Subcutaneous adipose tissue (tissue), 4 donors: ENCODE results near the gene PPP2R2B. TPM values are rescaled to one million over a fixed set of nuclear protein-coding genes. Genes with fewer than 3 reads are reported as not detected.

Experiments used
- total RNA-seq, 4 donors: library from RNA; depleted of rRNA; stranded (reverse); fragments of >200 nt; gene quantifications; one replicate each; pipeline ENCODE4 v1.1.0, GENCODE V29; 2016
- TF ChIP-seq, protein P1 (sequence below): fragments of 450-650 bp; IDR thresholded peaks from one replicate; pipeline ENCODE4 v1.5.1; 2016; ENCODE audit warnings: low read depth, mild to moderate bottlenecking, control low read depth, antibody characterized with exemption, moderate library complexity

Gene PPP2R2B
- total RNA-seq, 4 donors from 2014 or later: 0.34 to 0.66 TPM; not detected in 2

DNA sequence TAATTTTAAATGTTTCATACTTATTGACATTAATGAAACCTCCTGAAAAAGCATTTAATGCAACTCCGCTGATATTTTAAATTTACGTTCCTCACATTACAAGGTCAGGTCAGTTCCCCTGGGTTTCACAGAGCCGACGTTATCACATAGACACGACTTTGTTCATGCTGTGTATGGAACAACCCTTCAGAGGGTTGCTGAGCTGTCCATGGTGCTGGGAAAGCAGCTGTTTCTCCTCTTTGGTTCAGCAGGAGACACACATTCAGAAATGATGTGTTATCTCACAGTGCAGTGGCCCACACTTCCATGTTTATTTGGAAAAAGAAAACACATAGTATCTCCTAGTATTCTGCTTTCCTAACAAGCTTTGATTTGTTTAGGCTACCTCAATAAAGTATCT, 53.5 kb downstream of the PPP2R2B start:
- TF ChIP-seq, protein P1, sequence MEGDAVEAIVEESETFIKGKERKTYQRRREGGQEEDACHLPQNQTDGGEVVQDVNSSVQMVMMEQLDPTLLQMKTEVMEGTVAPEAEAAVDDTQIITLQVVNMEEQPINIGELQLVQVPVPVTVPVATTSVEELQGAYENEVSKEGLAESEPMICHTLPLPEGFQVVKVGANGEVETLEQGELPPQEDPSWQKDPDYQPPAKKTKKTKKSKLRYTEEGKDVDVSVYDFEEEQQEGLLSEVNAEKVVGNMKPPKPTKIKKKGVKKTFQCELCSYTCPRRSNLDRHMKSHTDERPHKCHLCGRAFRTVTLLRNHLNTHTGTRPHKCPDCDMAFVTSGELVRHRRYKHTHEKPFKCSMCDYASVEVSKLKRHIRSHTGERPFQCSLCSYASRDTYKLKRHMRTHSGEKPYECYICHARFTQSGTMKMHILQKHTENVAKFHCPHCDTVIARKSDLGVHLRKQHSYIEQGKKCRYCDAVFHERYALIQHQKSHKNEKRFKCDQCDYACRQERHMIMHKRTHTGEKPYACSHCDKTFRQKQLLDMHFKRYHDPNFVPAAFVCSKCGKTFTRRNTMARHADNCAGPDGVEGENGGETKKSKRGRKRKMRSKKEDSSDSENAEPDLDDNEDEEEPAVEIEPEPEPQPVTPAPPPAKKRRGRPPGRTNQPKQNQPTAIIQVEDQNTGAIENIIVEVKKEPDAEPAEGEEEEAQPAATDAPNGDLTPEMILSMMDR: no peak

DNA sequence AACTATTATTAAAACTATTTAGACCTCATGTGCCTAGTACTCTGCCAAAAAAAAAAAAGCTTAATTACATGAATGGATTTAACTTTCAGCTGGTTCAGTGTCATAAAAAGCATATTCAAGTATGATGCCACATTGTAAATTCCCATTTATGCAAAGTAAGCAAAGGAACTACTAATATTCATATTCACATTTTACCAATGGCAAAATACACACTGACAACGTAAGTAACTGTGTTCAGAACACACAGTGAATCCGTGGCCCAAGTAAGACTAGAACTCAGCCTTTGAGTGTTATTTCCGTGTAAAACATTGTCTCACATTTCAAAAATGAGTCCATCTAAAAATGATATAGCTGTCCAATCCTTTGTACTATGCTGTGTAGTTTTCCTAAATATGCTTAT, 56.8 kb downstream of the PPP2R2B start:
- TF ChIP-seq, protein P1: no peak

DNA sequence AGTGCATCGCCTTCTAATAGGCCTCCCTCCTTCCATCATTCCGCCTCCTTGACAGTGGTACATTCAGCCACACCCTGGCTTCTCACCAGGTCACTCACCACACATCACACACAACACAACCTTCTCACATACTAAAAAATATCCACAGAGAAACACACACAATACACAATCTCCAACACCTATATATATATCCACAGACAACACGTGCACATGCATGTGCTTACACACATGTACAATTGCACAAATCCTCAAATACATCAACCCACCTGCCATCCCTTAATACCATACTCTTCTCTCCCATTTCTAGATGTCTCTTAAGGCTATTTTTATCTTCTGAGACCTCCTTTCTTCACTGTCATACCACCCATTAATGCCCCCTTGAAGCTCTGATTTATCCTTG, 57.6 kb downstream of the PPP2R2B start:
- TF ChIP-seq, protein P1: no peak

DNA sequence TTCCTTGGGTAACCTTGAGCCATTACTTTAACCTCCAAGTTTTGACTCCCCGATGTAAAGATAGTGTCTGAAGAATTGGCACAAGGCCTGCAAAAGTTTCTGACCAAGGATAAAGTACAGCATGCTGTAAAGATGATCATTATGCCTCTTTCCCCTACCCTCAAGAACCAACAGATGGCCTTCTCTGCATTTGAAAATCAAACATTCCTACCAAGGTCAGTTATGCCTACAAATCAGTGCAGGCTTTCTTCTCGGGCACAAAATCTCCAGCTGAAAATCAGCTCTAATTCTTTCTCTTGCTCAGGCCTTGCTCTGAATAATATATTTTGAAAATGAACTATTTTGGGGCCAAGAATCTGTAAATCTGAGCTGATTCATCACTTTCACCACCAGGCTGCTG, 59.7 kb downstream of the PPP2R2B start:
- TF ChIP-seq, protein P1: no peak

DNA sequence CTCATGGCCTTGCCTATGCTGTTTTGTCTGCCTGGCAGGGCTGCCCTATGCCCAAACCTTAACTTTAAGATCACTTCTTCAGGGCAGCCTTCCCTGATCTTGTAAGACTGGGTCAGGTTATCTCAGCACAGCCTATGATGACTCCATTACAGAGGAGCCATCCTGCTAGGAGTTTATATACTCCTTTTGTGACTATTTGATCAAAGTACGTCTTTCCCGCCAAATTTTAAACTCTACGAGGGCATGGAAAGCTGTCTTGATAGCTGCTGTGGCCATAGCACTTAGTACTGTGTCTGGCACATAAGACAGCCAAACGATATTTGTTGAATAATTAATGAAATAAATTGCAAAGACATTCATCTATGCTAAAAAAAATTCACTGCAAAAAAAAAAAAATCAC, 60.6 kb downstream of the PPP2R2B start:
- TF ChIP-seq, protein P1: no peak

DNA sequence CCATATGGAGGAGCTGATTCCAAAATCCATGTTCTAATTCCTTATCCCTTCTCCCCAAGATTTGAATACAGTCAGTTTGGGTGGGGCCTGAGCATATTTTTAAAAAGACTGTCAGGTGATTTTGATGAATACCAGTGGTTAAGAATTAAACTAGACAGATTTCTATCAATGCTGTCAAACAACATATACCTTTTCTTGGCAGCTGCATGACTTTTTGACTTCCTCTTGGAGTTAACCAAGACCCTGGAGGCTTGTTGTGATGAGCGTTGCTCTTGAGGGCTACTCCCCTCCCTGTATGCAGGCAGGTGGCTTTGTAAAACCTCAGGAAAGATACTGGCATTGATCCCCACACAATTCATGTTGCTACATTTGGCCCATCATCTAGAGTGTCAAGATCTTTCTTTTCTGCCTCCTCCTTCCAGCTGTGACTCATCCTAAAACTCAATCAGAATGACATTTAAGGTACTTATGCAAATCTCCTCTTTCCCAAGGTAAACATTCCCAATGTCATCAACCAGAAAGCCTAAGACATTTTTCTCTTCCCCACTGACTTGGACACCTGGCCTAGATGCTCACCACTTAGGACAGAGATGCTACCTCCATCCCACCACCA, 61.7 kb downstream of the PPP2R2B start:
- TF ChIP-seq, protein P1: no peak

DNA sequence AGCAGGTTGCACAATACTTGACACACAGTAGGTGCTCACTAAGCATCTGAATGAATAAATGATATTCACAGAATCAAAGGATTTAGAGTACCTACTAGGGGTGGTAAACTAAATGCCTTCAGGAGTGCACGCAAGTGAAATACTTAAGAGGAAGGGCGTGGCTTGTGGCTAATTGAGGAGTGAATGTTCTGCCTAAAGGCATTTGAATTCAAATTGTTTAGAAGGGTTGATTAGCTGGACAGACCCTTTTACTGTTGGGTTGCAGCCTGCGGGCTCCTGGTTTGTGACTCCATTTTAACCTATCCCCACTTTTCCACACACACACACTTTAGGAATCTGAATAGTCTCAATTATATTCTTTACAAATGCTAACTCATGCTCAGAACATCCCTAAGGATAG, 63.1 kb downstream of the PPP2R2B start:
- TF ChIP-seq, protein P1: no peak
